NCI-H2107 treated with DMSO at 0.1 percent for 48 hours (cell line): Measurements from ENCODE around the gene IQCH.
A peak's percentile ranks its signal among the peaks of the same experiment; 100 is the strongest.

Source experiments
- DNase-seq: peaks from one replicate; lab custom pipeline; 2025; ENCODE audit not compliant: unreplicated experiment; lab: John Stamatoyannopoulos, UW

IQCH gene

DNA sequence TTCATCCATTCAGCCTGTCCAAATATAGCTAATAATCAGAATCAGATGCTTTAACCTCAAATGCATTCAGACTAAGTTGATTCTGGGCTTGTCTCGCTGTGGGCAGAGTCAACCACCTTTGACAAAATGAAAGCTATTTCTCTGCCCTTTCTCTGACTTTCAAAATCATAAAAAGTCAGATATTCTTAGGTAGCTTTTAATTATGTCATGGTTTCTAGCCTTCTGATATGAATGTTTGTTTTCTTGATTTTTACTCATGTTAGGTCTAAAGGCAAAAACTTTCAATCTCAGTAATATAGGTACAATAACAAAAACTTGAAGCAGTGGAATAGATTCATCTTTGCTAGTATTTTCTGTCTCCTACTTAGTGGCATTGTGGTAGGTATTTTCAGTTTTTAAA lies 241.0 kb downstream of the IQCH start:
- no peak for DNase-seq

DNA sequence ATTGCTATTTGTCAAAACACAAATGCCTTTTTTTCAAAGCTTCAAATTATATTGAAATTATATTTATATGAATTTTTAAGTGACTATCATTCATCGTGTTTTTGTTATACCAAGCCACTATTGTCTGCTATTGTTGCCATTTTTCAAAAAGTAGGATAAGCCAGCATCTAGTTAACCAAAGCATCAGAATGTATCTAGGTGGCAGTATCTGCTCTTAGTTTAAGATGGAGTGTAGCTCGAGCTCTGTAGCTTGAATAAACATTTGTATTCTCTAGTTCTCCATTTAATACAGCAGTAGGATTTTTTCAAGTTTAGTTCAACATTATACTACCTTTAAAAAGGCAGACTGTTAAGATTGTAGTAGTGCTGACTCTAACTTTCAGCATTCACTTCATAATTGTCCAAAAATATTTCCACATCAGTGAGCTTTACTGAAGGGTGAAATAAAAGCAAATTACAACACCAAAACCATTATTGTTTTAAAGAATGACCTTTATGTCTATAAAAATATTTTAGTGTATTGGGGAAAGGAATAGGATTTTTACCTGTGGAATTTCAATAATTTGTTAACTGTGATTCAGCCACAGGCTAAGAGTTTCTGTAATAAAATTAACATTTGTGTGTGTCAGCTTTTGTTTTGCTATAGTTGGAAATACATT lies 246.7 kb downstream of the IQCH start:
- peak; percentile 55 for DNase-seq

DNA sequence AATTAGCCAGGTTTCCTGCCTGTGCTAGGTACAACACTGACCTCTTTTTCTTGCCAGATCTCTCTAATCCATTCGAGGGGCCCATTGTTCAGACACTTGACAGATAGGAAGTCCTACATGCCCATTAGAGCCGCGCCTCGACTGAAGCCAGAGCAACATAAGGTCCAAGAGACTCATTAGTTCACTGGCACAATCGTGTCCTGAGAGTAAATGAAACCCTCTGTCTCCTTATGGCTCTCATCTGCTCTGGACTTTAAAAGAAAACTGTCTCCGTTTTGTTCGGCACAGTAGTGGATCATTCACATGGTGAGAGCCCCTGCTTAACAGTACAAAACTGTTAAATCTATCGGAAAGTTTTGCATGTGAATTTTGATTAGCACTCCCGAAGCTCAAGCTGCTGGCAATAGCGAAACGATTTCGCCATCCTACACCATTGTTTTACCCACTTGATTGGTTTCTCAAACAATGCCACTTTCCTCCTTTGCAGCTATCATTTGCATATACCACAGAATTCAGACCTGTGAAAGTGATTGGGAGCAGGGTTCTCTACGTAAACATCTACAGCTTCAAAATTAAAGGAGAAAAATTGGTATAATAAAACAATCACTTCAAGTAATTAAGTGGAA lies 247.4 kb downstream of the IQCH start:
- DNase-seq, result no peak

DNA sequence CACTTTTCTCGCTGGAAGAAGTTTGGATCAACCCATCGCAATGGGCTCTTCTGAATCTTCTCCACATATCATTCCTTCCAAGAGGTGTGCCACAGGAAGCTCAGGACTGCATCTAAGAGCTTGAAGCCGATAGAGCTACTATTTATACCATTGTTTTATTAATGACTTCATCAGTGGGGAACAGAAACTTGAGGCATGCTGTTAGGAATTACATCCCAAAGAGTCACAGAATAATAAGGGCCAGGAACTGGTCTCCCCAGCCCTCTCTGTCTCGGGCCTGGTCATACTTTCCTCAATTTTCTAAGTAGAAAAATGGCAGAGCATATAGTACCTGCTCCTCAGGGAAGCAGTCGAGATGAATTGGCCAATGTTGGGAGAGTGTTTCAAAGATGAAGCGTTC lies 249.5 kb downstream of the IQCH start:
- DNase-seq, result no peak

DNA sequence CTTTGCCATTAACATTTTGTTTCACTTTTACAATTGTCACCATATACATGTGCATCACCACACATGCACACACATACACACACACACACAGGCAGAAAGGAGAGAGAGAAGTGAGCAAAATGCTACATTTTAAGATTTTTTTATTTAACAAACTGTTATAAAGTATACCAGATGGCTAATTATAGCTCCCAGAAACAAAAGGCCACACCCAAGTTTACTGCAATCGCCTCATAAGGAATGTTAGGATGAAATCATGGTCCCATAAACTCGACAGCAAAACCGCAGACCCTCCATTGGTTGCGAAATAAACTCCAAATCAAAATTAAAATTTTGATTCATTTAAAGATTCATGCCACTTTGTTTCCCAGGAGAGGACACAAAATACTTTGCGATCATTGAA lies 250.2 kb downstream of the IQCH start:
- no peak for DNase-seq

DNA sequence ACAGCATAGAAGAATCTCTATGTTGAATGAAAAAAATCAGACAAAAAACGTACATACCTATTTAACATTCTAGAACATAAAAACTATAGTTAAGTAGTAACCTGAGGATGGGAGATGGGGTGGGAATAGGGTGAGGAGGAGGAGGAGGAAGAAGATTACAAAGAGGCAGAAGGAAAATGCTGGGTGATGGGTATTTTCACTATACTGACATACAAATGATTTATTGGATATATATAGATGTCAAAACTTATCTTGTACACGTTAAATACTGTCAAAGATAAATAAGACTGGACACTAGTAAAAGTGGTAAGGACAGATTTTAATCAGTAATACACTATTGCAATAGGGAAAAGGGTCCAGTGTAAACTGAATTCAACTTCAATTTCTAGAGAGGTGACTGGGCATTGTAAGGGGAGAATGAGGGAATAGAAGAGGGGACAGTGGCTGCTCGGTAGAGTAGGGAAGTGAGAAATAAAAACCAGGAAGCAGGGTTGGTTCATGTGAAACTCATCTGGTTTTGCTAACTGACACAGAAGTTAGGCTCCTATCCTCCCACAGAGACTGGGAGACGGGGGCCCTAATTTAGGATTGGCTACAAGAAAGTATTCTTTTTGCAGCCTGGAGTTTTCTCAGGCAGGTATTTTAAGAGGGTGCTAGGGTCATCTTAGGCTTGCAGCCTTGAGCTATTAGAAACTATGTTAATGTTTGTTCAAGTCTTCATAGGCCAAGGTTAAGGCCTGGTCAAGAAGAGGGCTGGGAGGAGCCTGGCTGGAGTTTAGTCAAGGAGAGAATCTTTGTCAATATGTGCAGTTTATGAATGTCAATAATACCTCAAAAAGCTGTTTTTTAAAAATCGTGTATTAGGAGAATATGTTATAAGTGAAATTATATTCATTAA lies 251.3 kb downstream of the IQCH start:
- no peak for DNase-seq

DNA sequence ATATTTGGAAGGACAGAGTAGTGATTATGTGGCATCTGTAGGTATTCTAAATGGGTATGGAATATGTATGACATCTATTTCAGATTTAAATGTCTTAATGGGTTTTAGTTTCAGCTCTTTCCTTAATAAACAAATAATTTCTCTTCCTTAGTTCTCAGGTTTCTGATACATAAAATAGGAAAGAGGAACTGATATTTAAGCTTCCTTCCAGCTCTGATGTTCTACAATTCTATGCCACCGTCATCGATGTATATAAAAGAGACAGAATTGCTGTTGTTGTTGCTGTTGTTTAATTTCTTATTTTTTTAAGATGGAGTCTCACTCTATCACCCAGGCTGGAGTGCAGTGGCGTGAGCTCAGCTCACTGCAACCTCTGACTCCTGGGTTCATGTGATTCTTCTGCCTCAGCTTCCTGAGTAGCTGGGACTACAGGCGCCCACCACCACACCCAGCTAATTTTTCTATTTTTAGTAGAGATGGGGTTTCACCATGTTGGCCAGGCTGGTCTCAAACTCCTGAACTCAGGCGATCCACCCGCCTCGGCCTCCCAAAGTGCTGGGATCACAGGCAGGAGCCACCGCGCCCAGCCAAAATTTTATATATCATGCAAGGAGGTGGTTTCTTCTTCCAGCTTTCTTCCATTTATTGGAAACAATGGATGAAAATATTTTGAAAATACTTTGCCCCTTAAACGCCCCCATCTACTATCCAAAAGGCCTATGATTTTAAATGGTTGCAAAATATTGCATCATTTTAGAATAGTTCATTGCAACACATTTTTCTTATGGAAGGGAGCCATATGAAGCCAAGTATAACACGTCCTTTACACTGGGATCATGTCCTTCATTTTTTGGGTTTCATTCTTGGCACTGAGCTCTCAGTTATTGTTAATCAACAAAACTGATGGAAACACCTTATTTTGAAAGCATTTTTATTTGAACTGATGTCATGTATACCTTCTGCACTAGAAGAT lies 252.5 kb downstream of the IQCH start:
- no peak for DNase-seq

DNA sequence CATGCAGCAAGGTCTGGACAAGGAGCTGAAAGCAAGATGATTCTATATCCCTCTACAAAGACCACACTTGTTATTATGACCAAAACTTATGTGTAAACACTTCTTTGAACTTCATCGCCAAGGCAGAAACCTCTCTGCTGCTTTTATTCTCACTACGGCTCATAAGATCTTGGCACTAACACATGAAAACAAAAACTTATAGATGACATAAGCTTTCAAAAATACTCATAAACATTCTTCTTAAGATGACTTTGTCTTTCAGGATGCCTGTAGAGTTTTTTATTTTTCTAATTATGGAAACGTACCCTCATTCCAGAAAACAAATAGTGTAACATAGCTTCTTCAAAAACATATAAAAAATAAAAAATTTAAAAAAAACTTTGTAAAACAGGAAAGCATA lies 253.8 kb downstream of the IQCH start:
- DNase-seq, result no peak

DNA sequence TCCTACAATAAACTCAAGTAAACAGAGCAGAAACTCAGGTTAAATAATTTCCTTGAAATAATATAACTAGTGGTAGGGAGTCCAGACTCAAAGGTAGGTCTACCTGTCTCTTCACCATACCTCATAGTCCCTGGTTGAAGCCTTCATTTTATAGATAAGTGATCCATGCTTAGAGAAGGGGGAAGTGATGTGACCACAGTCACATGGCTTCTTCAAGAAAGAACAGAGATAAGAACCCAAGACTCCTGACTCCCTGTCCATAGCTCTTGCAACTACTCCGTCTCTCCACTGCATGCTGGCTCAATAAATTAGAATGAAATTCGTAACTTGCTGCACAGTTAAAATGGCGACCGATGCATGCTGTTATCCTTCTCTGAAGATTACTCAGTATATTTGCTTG lies 255.3 kb downstream of the IQCH start:
- no peak for DNase-seq

DNA sequence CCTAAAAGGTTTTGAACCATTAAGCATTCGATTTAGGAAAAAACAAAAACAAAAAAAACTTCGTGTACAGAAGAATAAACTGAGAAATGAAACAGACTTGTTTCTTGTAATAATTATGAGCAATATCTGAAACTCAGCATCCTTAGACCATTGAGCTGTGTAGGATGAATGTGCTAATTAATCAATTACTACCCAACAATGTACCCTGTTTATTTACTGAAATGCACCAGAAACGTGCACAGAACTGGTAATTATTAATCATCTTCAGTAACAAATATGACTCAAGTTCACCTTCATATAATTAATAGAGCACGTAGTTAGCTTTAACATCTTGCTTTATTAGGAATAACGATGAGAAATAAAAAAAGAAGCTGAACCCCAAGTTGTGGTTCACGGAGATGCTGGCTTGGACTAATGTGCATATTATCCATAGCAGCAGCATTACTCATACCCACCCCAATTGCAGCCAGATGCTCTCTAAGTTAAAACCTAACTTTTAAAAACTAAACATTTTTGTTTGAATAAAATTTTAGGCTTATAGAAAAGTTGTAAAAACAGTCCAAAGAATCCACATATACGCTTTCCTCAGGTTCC lies 256.1 kb downstream of the IQCH start:
- DNase-seq, result no peak

DNA sequence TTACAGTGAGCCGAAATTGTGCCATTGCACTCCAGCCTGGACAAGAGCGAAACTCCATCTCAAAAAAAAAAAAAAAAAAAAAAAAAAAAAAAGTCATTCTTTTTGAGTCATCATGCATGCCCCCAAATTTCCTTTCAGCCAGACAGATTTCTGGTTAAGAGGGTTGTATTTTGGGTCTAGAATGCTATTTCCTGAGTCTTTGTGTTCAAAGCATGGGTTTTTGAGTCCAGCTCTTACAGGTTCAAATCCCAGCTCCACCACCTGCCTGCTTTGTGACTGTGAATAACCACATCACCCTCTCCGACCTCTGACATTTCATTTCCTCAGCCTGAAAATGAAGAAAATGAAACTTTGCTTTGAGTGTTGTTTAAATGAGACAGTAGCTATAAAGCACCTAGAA lies 257.0 kb downstream of the IQCH start:
- no peak for DNase-seq

DNA sequence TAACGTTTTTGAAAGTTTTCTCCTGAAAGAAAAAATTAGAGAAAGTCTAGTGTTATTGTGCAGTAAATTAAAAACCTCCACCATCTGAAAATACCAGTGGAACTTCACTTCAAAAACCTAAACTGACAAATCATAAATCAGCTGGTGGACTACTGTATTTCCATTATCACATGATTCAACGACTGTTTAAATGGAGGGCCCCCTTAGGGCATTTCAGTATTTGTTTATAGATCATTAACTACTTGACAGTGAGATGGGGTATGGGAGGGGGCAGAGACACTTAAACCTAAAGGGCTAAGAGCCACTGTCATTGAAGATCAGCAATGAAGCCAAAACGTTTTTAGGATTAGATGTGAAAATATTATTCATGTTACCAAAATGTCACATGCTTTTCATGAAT lies 257.6 kb downstream of the IQCH start:
- DNase-seq, result no peak

DNA sequence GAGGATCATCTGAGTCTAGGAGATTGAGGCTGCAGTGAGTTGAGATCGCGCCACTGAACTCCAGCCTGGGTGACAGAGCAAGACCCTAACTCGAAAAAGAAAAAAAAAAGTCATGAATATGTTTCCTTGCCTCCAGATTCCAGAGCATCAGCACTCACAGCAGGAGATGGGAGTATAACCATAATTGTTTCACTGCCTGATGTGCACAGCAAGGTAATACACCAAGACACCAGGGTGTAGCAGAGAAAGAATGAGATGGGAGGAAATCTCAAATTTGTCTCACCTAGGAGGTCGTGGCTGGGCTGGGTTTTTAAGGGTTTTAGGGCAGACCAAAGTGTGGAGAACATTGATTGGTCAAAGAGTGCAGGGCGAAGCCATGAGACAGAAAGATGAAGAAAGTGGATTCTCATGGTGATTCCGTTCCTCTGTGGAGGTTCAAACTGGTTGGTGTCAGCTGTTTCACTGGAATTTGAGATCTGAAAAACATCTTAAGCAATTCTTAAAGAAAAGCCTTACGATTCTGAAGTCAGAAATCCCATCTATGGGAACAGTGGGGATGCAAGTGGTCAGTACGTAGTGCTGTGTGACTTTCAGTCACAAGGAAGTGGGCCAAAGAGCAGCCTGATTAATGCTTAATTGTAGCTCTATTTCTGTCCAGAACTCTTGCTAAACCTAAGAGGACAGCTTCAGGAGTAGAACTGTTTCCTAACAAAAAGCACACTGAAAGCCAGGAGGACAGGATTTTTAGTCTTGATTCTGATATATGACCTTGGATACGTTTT lies 258.5 kb downstream of the IQCH start:
- DNase-seq, result no peak

DNA sequence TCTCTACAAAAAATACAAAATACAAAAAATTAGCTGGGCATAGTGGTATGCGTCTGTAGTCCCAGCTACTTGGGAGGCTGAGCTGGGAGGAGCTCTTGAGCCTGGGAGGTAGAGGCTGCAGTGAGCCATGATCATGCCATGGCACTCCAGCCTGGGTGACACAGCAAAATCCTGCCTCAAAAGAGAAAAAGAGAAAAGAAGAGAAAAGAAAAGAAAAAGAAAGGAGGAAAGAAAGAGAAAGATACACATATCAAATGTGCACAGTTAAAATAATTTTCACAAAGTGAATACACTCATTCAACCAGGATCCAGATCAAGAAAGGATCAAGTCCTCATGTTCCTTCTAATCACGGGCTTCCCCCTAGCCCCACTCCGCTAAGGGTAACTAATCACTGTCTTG lies 260.5 kb downstream of the IQCH start:
- no peak for DNase-seq

DNA sequence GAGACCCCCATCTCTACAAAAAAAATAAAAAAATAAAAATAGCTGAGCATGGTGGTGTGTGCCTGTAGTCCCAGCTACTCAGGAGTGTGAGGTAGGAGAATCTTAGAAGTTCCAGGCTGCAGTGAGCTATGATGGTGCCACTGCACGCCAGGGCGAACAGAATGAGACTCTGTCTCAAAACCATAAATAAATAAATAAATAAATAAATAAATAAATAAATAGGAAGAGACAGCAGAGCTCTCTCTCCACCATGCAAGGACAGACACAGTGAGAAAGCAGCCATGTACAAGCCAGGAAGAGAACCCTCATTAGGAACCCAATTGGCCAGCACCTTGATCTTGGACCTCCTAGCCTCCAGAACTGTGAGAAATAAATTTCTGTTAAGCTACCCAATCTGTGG lies 261.0 kb downstream of the IQCH start:
- no peak for DNase-seq

DNA sequence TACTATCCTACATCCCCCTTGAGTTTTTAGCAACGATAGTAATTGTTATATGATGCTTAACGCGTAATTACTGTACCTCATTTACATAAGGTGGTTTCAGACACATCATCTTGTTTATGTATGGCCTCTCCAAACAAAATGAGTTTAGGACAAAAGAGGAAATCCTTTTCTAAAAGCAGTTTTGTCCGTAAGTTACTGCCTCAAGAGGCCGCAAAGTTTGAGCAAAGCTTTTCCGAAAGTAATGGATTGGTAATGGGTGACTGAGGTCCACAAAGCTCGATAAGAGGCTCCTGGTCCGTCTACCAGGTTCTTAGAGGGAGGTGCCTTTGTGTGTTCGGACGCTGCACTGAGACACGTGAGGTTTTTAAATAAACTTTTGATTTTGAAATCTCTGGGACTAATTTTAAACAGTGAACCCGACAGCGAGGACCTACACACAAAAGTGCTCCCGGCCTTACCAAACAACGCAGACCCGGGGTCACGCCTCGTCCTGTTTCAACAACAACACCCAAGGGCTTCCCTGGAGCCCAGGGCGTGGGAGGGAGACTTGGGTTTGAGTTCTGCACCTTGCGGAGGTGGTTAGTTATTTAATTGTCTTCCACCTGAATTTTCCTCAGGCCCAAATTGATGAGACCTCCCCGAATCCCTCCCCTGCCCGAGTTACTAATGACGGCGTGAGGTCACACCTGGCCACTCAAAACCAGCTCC lies 265.9 kb downstream of the IQCH start:
- DNase-seq, result no peak

DNA sequence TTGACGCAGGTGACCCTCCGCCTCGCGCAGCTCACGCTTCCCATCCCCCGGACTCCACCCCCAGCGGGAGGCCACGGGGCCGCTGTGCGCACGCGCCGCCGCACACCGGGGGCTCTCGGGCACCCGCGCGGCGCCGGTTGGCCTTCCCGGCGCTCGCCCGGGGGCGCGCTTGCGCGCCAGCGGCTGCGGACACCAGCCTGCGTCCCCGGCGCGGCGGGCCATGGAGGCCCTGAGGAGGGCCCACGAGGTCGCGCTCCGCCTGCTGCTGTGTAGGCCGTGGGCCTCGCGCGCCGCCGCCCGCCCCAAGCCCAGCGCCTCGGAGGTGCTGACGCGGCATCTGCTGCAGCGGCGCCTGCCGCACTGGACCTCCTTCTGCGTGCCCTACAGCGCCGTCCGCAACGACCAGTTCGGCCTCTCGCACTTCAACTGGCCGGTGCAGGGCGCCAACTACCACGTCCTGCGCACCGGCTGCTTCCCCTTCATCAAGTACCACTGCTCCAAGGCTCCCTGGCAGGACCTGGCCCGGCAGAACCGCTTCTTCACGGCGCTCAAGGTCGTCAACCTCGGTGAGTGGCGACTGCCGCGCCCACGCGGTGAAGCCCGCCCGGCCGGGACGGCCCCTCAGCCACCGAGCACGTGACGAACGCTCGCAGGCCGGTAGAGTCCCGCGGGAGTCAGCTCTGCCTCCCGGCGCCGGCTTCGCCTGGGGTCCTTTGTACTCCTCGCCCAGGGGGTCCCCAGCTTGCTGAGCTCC lies 266.6 kb downstream of the IQCH start, which contains the start of gene C15orf61:
Gene C15orf61, plus strand, starts transcription at position 103 of the 754 bp plus-strand sequence. Its CDS starts 118 bp downstream, at position 221.
- DNase-seq, result peak; percentile 19
